Sigmoid colon (tissue), 7 donors: ENCODE data around the gene RNF123. TPM values are rescaled to one million over a fixed set of nuclear protein-coding genes. Genes with fewer than 3 reads are reported as not detected.

Source experiments
- DNase-seq: peaks from one replicate; pipeline ENCODE4 v3.0.0-alpha.2; 2019
- H3K27ac ChIP-seq, 4 donors: fragments of 200-600 bp; sonication (generic); one replicate each; pipeline ENCODE4 v1.5.1; 2016 to 2019; ENCODE audit warnings: mild to moderate bottlenecking in 1 of 4
- H3K27me3 ChIP-seq, 3 donors: fragments of 200-600 bp; sonication (generic); one replicate each; pipeline ENCODE4 v1.5.1; 2019; ENCODE audit warnings: mild to moderate bottlenecking in 1 of 3
- H3K36me3 ChIP-seq, 4 donors: fragments of 200-600 bp; sonication (generic); one replicate each; pipeline ENCODE4 v1.5.1; 2016 to 2019
- H3K4me1 ChIP-seq, 4 donors: fragments of 200-600 bp; sonication (generic); one replicate each; pipeline ENCODE4 v1.5.1; 2017 to 2019
- H3K4me3 ChIP-seq, 4 donors: fragments of 200-600 bp; sonication (generic); one replicate each; pipeline ENCODE4 v1.5.1; 2017 to 2019; ENCODE audit warnings: mild to moderate bottlenecking in 2 of 4, moderate library complexity in 1 of 4
- H3K9me3 ChIP-seq, 4 donors: fragments of 200-600 bp in 3 of 4; sonication (generic) in 3 of 4; one replicate each; pipeline versions ENCODE4 v1.5.1 to v1.6.1; 2013 to 2019
- CTCF ChIP-seq, 4 experiments: fragments of 450-650 bp in 3 of 4; fragments of 200-600 bp in 1 of 4; IDR thresholded peaks; one replicate each; pipeline ENCODE4 v1.5.1; 2016 to 2019; ENCODE audit warnings: antibody characterized with exemption in 4 of 4, mild to moderate bottlenecking in 3 of 4, moderate library complexity in 2 of 4
- EP300 ChIP-seq, 4 donors: sonication (generic); formaldehyde crosslinking; IDR thresholded peaks; one replicate each; pipeline ENCODE4 v1.6.1; 2017; ENCODE audit warnings: antibody characterized with exemption in 4 of 4
- POLR2A ChIP-seq, 2 donors: fragments of 450-650 bp; IDR thresholded peaks; one replicate each; pipeline ENCODE4 v1.6.1; 2016; ENCODE audit warnings: antibody characterized with exemption in 2 of 2, mild to moderate bottlenecking in 2 of 2, moderate library complexity in 2 of 2
- POLR2AphosphoS5 ChIP-seq, 4 donors: sonication (generic); formaldehyde crosslinking; IDR thresholded peaks; one replicate each; pipeline ENCODE4 v1.6.1; 2017; ENCODE audit warnings: antibody characterized with exemption in 4 of 4
- WGBS, 2 donors: extraction: QIAGEN DNeasy Blood & Tissue Kit; methylation state at CpG; one replicate each; pipeline ENCODE4 v1.1.7; 2013; 5-methylcytosine and 5-hydroxymethylcytosine counted together
- intact Hi-C: fragments of 100-400 bp; cut with DNase I; formaldehyde crosslinking; loops from one replicate; pipeline ENCODE4 v1.15.1; 2023
- polyA plus RNA-seq, 3 donors: library from polyadenylated mRNA; stranded (reverse); fragments of 200-250 nt; gene quantifications; one replicate each; pipeline ENCODE4 v1.2.3, GENCODE V29; 2013
- total RNA-seq, 4 donors: library from RNA; depleted of rRNA; stranded (reverse); fragments of >200 nt; gene quantifications; one replicate each; pipeline ENCODE4 v1.1.0, GENCODE V29; 2016
- donor health status: healthy with polysubstance abuse.
- donor health status: Bipolar disorder and iron deficiency.
- donor health status: healthy.

RNF123 gene
- total and polyA plus RNA-seq, 7 donors = 12.5 to 29.4 (median 17.1) TPM

- Histone ChIP-seq H3K4me3 (no peak overlapping the region), H3K27me3 (no peaks in the 10 kb centered on the region), H3K9me3 (no peaks in the 10 kb centered on the region), H3K36me3 (peaks cover 20 to 64% (median 32%) of the 10 kb centered on the region in 4 donors), H3K4me1 (peaks cover 0 to 31% (median 21%) of the 10 kb centered on the region in 4 donors), H3K27ac (peak overlapping the region in 1 of 4 donors; percentile 96)
- intact Hi-C loops = no loop called here
- no peak for DNase-seq
- 55 to 86% methylated on average over 11 of the region's 11 CpGs for WGBS, 2 donors
- TF ChIP-seq POLR2AphosphoS5 (IDR thresholded peaks at IDR 0.05) (no peak), EP300 (IDR thresholded peaks at IDR 0.05) (no peak), CTCF (IDR thresholded peaks at IDR 0.05) (no peak), POLR2A (IDR thresholded peaks at IDR 0.05) (no peak)
Observed at GRCh38 chr3:49725906-49726681, 36.7 kb downstream of the RNF123 start.

- Histone ChIP-seq H3K4me1 (peaks cover 0 to 24% (median 19%) of the 10 kb centered on the region in 4 donors), H3K27me3 (no peaks in the 10 kb centered on the region), H3K4me3 (no peak overlapping the region), H3K9me3 (no peaks in the 10 kb centered on the region), H3K36me3 (peaks cover 20 to 64% (median 36%) of the 10 kb centered on the region in 4 donors), H3K27ac (no peak overlapping the region)
- TF ChIP-seq POLR2AphosphoS5 (IDR thresholded peaks at IDR 0.05) = no peak
- no peak for TF ChIP-seq EP300 (IDR thresholded peaks at IDR 0.05)
- TF ChIP-seq POLR2A (IDR thresholded peaks at IDR 0.05) = no peak
- TF ChIP-seq CTCF (IDR thresholded peaks at IDR 0.05) = no peak
- intact Hi-C loops = no loop called here
- DNase-seq = no peak
- 90 to 92% methylated on average over 19 of the region's 19 CpGs for WGBS, 2 donors
Observed at GRCh38 chr3:49727154-49727923, 38.0 kb downstream of the RNF123 start.

GRCh38 chr3:49727924-49728361, 38.6 kb downstream of the RNF123 start:
- TF ChIP-seq POLR2A (IDR thresholded peaks at IDR 0.05) (no peak), CTCF (IDR thresholded peaks at IDR 0.05) (no peak)
- intact Hi-C loops = no loop called here
- Histone ChIP-seq H3K27me3 (no peaks in the 10 kb centered on the region), H3K27ac (no peak overlapping the region), H3K9me3 (no peaks in the 10 kb centered on the region), H3K36me3 (peaks cover 20 to 68% (median 42%) of the 10 kb centered on the region in 4 donors), H3K4me3 (no peak overlapping the region), H3K4me1 (peaks cover 0 to 18% (median 13%) of the 10 kb centered on the region in 4 donors)
- WGBS, 2 donors = 94 to 96% methylated on average over 15 of the region's 15 CpGs
- no peak for DNase-seq

- Histone ChIP-seq H3K27ac (no peak overlapping the region), H3K4me3 (no peak overlapping the region), H3K27me3 (no peaks in the 10 kb centered on the region), H3K9me3 (no peaks in the 10 kb centered on the region), H3K4me1 (peaks cover 0 to 1% (median 0%) of the 10 kb centered on the region in 4 donors), H3K36me3 (peaks cover 20 to 83% (median 52%) of the 10 kb centered on the region in 4 donors)
- WGBS, 2 donors = 97 to 98% methylated on average over 4 of the region's 4 CpGs
- TF ChIP-seq CTCF (IDR thresholded peaks at IDR 0.05) (no peak), EP300 (IDR thresholded peaks at IDR 0.05) (no peak), POLR2A (IDR thresholded peaks at IDR 0.05) (no peak)
- DNase-seq = no peak
- intact Hi-C loops = no loop called here
Observed at GRCh38 chr3:49729966-49730609, 40.7 kb downstream of the RNF123 start.
